Measurements from ENCODE around the gene RBM39.

The RBM39 gene

GRCh38 chr20:35734777-35735649, 7.0 kb downstream of the RBM39 start:
- no peak for DNase-seq (ENCODE audit: insufficient read length, low spot score)
- no peak for TF ChIP-seq CTCF (IDR thresholded peaks at IDR 0.05; ENCODE audit: insufficient read depth, missing control alignments)

GRCh38 chr20:35734374-35734773, 7.7 kb downstream of the RBM39 start:
- no peak for TF ChIP-seq CTCF (IDR thresholded peaks at IDR 0.05; ENCODE audit: insufficient read depth, missing control alignments)
- no peak for DNase-seq (ENCODE audit: insufficient read length, low spot score)
- no peak for FAIRE-seq

More at GRCh38 chr20:35734777-35735649, 7.0 kb downstream of the RBM39 start:
- no peak for FAIRE-seq

GRCh38 chr20:35732644-35732982, 9.4 kb downstream of the RBM39 start:
- DNase-seq (ENCODE audit: insufficient read length, low spot score), result no peak
- no peak for FAIRE-seq
- TF ChIP-seq CTCF (IDR thresholded peaks at IDR 0.05; ENCODE audit: insufficient read depth, missing control alignments), result no peak

- no peak for FAIRE-seq
- DNase-seq (ENCODE audit: insufficient read length, low spot score), result no peak
These were observed 10.0 kb downstream of the RBM39 start for GRCh38 chr20:35731862-35732643.

GRCh38 chr20:35731469-35731788, 10.6 kb downstream of the RBM39 start:
- DNase-seq (ENCODE audit: insufficient read length, low spot score) (no peak), FAIRE-seq (no peak)
- no peak for TF ChIP-seq CTCF (IDR thresholded peaks at IDR 0.05; ENCODE audit: insufficient read depth, missing control alignments)

More at GRCh38 chr20:35731862-35732643, 10.0 kb downstream of the RBM39 start:
- TF ChIP-seq CTCF (IDR thresholded peaks at IDR 0.05; ENCODE audit: insufficient read depth, missing control alignments), result no peak

- FAIRE-seq, result peak; percentile 6
- no peak for TF ChIP-seq CTCF (IDR thresholded peaks at IDR 0.05; ENCODE audit: insufficient read depth, missing control alignments)
- DNase-seq (ENCODE audit: insufficient read length, low spot score), result no peak
These were observed 11.2 kb downstream of the RBM39 start for GRCh38 chr20:35730583-35731468.
